HepG2 (cell line): ENCODE measurements around the gene ALDH2.

ENCODE experiments used
- SIN3A ChIP-seq: IDR thresholded peaks from 2 replicates; pipeline ENCODE4 v1.6.1; 2011; ENCODE audit warnings: low read depth, mild to moderate bottlenecking, control low read depth, low read length, borderline replicate concordance
- TAF15 ChIP-seq: fragments of 200-400 bp; formaldehyde crosslinking; IDR thresholded peaks from one replicate; pipeline ENCODE4 v1.6.1; 2018; ENCODE audit warnings: mild to moderate bottlenecking, low read depth, low read length; ENCODE audit not compliant: poor library complexity, severe bottlenecking
- TF ChIP-seq, protein P1 (sequence below): sonication (generic); formaldehyde crosslinking; IDR thresholded peaks from 2 replicates; pipeline ENCODE4 v1.5.0; 2020; ENCODE audit warnings: missing genetic modification reagents, mild to moderate bottlenecking, borderline replicate concordance
- TF ChIP-seq, protein P2 (sequence below): sonication (generic); formaldehyde crosslinking; IDR thresholded peaks from 2 replicates; pipeline ENCODE4 v1.4.0; 2020; ENCODE audit warnings: missing genetic modification reagents

DNA sequence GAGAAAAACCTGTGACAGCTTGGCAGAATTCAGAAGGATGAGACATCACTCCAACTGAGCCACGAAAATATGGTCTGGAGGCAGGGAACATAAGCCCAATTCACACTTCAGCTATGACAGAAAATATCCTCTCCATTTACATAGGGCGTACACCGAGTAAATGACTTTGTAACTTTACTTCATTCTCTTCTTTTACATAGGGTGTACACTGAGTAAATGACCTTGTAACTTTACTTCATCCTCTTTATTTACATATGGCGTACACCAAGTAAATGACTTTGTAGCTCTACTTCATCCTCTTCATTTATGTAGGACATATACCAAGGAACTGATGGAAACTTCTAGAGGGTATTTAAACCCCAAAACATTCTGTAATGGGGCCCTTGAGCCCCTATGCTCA, 61.2 kb downstream of the ALDH2 start:
- TF ChIP-seq, protein P1, sequence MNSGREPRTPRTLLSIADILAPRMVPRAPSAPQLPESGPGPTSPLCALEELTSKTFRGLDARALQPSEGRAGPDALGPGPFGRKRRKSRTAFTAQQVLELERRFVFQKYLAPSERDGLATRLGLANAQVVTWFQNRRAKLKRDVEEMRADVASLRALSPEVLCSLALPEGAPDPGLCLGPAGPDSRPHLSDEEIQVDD (CRISPR knock-in tag) = no peak
- TF ChIP-seq SIN3A (no peak), TAF15 (no peak)
- TF ChIP-seq, protein P2, sequence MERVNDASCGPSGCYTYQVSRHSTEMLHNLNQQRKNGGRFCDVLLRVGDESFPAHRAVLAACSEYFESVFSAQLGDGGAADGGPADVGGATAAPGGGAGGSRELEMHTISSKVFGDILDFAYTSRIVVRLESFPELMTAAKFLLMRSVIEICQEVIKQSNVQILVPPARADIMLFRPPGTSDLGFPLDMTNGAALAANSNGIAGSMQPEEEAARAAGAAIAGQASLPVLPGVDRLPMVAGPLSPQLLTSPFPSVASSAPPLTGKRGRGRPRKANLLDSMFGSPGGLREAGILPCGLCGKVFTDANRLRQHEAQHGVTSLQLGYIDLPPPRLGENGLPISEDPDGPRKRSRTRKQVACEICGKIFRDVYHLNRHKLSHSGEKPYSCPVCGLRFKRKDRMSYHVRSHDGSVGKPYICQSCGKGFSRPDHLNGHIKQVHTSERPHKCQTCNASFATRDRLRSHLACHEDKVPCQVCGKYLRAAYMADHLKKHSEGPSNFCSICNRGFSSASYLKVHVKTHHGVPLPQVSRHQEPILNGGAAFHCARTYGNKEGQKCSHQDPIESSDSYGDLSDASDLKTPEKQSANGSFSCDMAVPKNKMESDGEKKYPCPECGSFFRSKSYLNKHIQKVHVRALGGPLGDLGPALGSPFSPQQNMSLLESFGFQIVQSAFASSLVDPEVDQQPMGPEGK (CRISPR knock-in tag) = no peak
